LNCaP clone FGC (cell line): ENCODE results near the gene NR1I3.

Experiments used
- DNase-seq: peaks from one replicate; pipeline ENCODE4 v3.0.0-alpha.2; 2011; ENCODE audit warnings: low read depth
- H3K4me3 ChIP-seq: 2 replicates; pipeline ENCODE4 v1.5.1; 2011; ENCODE audit warnings: mild to moderate bottlenecking, low read depth, low read length, control low read depth
- CTCF ChIP-seq: IDR thresholded peaks from 2 replicates; pipeline ENCODE4 v1.5.1; 2012; ENCODE audit warnings: mild to moderate bottlenecking; ENCODE audit not compliant: control insufficient read depth, insufficient read depth; ENCODE audit errors: extremely low read depth

NR1I3 gene

GRCh38 chr1:161238039-161238473, at the start of gene NR1I3:
Gene NR1I3, minus strand, starts transcription at chr1:161238203. Its CDS starts 1,638 bp downstream, at chr1:161236565.
- no peak for TF ChIP-seq CTCF
- H3K4me3 ChIP-seq, result no peak within 1 kb of the TSS
- no peak for DNase-seq

GRCh38 chr1:161287482-161288054, 49.6 kb upstream of the NR1I3 start:
- no peak for DNase-seq

GRCh38 chr1:161285521-161285920, 47.5 kb upstream of the NR1I3 start:
- no peak for DNase-seq
- H3K4me3 ChIP-seq, result no peak overlapping the region
- TF ChIP-seq CTCF, result no peak

More at GRCh38 chr1:161287482-161288054, 49.6 kb upstream of the NR1I3 start:
- no peak overlapping the region for H3K4me3 ChIP-seq
- no peak for TF ChIP-seq CTCF

- DNase-seq, result no peak
- TF ChIP-seq CTCF, result no peak
- H3K4me3 ChIP-seq, result no peak overlapping the region
These were observed 47.1 kb upstream of the NR1I3 start for GRCh38 chr1:161285113-161285512.

- TF ChIP-seq CTCF, result no peak
- no peak for DNase-seq
- no peak overlapping the region for H3K4me3 ChIP-seq
These were observed 45.0 kb upstream of the NR1I3 start for GRCh38 chr1:161282991-161283390.

GRCh38 chr1:161274874-161275273, 36.9 kb upstream of the NR1I3 start:
- no peak for TF ChIP-seq CTCF
- H3K4me3 ChIP-seq, result no peak overlapping the region
- no peak for DNase-seq

- no peak for TF ChIP-seq CTCF
- no peak for DNase-seq
- H3K4me3 ChIP-seq, result no peak overlapping the region
These were observed 35.4 kb upstream of the NR1I3 start for GRCh38 chr1:161273402-161273801.
